ENCODE measurements around the gene CWC22. TPM values are rescaled to one million over a fixed set of nuclear protein-coding genes. Genes with fewer than 3 reads are reported as not detected.

Gene CWC22
- total RNA-seq, 1 experiment from 2014 or later: 28.4 TPM

DNA sequence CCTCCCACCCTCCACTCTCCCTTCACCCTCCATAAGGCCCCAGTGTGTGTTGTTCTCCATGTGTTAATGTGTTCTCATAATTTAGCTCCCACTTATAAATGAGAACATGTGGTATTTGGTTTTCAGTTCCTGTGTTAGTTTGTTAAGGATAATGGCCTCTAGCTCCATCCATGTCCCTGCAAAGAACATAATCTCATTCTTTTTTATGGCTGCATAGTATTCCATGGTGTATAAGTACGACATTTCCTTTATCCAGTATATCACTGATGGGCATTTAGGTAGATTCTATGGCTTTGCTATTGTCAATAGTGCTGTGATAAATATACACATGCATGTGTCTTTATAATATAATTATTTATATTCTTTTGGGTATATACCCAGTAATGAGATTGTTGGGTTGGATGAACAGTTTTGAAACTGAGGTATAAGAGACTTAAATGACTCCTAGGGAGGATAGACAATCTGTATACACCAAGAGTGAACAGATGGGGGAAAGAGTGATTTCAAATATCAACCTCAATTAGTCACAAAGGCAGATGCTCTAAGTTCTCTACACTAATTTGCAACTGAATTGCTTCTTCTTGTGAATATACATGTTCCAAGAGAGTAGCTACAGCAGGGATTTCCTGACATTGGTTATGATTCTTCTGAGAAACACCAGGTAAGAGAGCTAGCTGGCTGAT, 23.7 kb downstream of the CWC22 start (continued):
- TF ChIP-seq, protein P1, sequence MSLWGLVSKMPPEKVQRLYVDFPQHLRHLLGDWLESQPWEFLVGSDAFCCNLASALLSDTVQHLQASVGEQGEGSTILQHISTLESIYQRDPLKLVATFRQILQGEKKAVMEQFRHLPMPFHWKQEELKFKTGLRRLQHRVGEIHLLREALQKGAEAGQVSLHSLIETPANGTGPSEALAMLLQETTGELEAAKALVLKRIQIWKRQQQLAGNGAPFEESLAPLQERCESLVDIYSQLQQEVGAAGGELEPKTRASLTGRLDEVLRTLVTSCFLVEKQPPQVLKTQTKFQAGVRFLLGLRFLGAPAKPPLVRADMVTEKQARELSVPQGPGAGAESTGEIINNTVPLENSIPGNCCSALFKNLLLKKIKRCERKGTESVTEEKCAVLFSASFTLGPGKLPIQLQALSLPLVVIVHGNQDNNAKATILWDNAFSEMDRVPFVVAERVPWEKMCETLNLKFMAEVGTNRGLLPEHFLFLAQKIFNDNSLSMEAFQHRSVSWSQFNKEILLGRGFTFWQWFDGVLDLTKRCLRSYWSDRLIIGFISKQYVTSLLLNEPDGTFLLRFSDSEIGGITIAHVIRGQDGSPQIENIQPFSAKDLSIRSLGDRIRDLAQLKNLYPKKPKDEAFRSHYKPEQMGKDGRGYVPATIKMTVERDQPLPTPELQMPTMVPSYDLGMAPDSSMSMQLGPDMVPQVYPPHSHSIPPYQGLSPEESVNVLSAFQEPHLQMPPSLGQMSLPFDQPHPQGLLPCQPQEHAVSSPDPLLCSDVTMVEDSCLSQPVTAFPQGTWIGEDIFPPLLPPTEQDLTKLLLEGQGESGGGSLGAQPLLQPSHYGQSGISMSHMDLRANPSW (CRISPR knock-in tag; conservative IDR thresholded peaks at IDR 0.05; ENCODE audit: low read depth): no peak
- TF ChIP-seq, protein P2, sequence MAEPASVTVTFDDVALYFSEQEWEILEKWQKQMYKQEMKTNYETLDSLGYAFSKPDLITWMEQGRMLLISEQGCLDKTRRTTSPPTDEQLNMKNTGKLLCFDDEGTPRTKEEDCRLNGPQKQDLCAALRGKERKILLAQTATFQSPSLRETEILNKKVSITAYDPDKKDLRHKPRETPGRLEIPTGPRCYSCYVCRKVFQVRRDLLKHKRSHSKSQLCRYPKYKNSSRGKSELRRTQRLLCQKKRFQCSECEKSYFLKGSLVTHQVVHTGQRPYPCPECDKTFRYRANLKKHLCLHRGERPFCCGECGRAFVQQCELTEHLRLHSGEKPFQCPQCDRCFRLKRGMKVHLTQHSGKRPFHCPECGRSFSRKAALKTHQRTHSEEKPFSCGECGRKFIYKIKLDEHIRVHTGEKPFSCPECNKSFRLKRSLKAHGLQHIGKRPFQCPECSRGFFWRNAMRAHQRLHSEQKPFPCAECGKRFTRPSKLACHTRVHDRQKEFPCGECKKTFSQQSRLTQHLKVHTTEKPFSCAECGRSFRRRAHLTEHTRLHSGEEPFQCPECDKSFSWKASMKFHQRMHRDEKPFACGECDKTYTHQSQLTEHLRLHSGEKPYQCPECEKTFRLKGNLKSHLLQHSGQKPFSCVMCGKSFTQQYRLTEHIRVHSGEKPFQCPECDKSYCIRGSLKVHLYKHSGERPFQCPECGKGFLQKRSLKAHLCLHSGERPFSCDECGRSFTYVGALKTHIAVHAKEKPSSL (CRISPR knock-in tag; conservative IDR thresholded peaks at IDR 0.05): no peak
- TF ChIP-seq TEAD4 (CRISPR knock-in tag; IDR thresholded peaks at IDR 0.05): no peak
- no peak for TF ChIP-seq NR3C1 (CRISPR knock-in tag; conservative IDR thresholded peaks at IDR 0.05; ENCODE audit: low read depth)

DNA sequence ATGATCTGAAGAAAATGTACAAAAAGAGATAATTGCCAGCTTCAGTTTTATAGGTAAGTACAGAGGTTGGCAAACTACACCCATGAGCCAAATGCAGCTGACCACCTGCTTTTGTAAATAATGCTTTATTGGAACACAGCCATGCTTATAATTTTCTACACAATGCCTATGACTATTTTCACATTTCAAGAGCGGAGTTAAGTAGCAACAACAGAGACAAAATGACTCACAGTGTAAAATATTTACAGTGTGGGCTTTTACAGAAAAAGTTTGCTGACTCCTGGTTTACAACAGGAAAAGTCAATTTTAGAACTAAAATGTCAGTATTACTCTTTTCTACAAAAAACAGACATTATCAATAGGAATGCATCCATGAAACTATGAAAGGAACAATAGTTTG, 26.0 kb downstream of the CWC22 start:
- H3K27ac Mint-ChIP-seq: no peak overlapping the region
- H3K27me3 Mint-ChIP-seq (ENCODE audit: low read depth): no peaks in the 10 kb centered on the region
- peaks cover 59% of the 10 kb centered on the region for H3K36me3 Mint-ChIP-seq
- TF ChIP-seq ZNF138 (CRISPR knock-in tag; conservative IDR thresholded peaks at IDR 0.05) (no peak), ATF1 (CRISPR knock-in tag; IDR thresholded peaks at IDR 0.05) (no peak), SMAD4 (CRISPR knock-in tag; IDR thresholded peaks at IDR 0.05) (no peak), ZNF121 (CRISPR knock-in tag; IDR thresholded peaks at IDR 0.05) (no peak)
- TF ChIP-seq, protein P3, sequence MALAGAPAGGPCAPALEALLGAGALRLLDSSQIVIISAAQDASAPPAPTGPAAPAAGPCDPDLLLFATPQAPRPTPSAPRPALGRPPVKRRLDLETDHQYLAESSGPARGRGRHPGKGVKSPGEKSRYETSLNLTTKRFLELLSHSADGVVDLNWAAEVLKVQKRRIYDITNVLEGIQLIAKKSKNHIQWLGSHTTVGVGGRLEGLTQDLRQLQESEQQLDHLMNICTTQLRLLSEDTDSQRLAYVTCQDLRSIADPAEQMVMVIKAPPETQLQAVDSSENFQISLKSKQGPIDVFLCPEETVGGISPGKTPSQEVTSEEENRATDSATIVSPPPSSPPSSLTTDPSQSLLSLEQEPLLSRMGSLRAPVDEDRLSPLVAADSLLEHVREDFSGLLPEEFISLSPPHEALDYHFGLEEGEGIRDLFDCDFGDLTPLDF (CRISPR knock-in tag; IDR thresholded peaks at IDR 0.05): no peak
- TF ChIP-seq, protein P4, sequence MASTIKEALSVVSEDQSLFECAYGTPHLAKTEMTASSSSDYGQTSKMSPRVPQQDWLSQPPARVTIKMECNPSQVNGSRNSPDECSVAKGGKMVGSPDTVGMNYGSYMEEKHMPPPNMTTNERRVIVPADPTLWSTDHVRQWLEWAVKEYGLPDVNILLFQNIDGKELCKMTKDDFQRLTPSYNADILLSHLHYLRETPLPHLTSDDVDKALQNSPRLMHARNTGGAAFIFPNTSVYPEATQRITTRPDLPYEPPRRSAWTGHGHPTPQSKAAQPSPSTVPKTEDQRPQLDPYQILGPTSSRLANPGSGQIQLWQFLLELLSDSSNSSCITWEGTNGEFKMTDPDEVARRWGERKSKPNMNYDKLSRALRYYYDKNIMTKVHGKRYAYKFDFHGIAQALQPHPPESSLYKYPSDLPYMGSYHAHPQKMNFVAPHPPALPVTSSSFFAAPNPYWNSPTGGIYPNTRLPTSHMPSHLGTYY (CRISPR knock-in tag; IDR thresholded peaks at IDR 0.05): no peak
- ChIA-PET POLR2A (no interaction called here), CTCF (interaction anchor here (1.1 kb wide), 1 partner anchor 96 kb away, joined by 3 read pairs; no protein-coding TSS in a partner anchor)
- no peak for ATAC-seq
- no peak for DNase-seq (ENCODE audit: low spot score)
- no peaks in the 10 kb centered on the region for H3K4me1 Mint-ChIP-seq
- H3K4me3 Mint-ChIP-seq: no peak overlapping the region
- no peaks in the 10 kb centered on the region for H3K9me3 Mint-ChIP-seq

DNA sequence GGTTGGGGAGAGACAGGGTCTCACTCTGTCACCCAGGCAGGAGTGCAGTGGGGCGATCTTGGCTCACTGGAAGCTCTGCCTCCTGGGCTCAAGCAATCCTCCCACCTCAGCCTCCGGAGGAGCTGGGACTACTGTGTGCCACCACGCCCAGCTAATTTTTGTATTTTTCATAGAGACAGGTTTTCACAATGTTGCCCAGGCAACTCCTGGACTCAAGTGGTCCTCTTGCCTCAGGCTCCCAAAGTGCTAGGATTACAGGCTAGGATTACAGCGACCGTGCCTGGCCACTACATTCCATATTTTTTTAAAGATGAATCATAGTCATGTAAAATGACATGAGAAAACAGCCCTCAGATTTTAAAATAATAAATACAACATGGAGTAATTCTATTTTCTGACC, 32.3 kb downstream of the CWC22 start:
- ChIA-PET POLR2A (no interaction called here), CTCF (no interaction called here)
- ATAC-seq (no peak), DNase-seq (ENCODE audit: low spot score) (no peak)
- Mint-ChIP-seq H3K27ac (no peak overlapping the region), H3K4me3 (no peak overlapping the region), H3K4me1 (no peaks in the 10 kb centered on the region), H3K9me3 (no peaks in the 10 kb centered on the region), H3K36me3 (peaks cover 34% of the 10 kb centered on the region), H3K27me3 (ENCODE audit: low read depth) (no peaks in the 10 kb centered on the region)
- no peak for TF ChIP-seq JUN (CRISPR knock-in tag; IDR thresholded peaks at IDR 0.05)
- TF ChIP-seq, protein P5, sequence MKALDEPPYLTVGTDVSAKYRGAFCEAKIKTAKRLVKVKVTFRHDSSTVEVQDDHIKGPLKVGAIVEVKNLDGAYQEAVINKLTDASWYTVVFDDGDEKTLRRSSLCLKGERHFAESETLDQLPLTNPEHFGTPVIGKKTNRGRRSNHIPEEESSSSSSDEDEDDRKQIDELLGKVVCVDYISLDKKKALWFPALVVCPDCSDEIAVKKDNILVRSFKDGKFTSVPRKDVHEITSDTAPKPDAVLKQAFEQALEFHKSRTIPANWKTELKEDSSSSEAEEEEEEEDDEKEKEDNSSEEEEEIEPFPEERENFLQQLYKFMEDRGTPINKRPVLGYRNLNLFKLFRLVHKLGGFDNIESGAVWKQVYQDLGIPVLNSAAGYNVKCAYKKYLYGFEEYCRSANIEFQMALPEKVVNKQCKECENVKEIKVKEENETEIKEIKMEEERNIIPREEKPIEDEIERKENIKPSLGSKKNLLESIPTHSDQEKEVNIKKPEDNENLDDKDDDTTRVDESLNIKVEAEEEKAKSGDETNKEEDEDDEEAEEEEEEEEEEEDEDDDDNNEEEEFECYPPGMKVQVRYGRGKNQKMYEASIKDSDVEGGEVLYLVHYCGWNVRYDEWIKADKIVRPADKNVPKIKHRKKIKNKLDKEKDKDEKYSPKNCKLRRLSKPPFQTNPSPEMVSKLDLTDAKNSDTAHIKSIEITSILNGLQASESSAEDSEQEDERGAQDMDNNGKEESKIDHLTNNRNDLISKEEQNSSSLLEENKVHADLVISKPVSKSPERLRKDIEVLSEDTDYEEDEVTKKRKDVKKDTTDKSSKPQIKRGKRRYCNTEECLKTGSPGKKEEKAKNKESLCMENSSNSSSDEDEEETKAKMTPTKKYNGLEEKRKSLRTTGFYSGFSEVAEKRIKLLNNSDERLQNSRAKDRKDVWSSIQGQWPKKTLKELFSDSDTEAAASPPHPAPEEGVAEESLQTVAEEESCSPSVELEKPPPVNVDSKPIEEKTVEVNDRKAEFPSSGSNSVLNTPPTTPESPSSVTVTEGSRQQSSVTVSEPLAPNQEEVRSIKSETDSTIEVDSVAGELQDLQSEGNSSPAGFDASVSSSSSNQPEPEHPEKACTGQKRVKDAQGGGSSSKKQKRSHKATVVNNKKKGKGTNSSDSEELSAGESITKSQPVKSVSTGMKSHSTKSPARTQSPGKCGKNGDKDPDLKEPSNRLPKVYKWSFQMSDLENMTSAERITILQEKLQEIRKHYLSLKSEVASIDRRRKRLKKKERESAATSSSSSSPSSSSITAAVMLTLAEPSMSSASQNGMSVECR (CRISPR knock-in tag; IDR thresholded peaks at IDR 0.05; ENCODE audit: borderline replicate concordance): no peak
- TF ChIP-seq TEAD1 (CRISPR knock-in tag; IDR thresholded peaks at IDR 0.05): no peak
- TF ChIP-seq, protein P6, sequence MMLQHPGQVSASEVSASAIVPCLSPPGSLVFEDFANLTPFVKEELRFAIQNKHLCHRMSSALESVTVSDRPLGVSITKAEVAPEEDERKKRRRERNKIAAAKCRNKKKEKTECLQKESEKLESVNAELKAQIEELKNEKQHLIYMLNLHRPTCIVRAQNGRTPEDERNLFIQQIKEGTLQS (CRISPR knock-in tag; conservative IDR thresholded peaks at IDR 0.05): no peak
- TF ChIP-seq, protein P7, sequence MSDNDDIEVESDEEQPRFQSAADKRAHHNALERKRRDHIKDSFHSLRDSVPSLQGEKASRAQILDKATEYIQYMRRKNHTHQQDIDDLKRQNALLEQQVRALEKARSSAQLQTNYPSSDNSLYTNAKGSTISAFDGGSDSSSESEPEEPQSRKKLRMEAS (CRISPR knock-in tag; IDR thresholded peaks at IDR 0.05): no peak
- TF ChIP-seq ZNF263 (CRISPR knock-in tag; IDR thresholded peaks at IDR 0.05; ENCODE audit: low read depth): no peak
- TF ChIP-seq, protein P8, sequence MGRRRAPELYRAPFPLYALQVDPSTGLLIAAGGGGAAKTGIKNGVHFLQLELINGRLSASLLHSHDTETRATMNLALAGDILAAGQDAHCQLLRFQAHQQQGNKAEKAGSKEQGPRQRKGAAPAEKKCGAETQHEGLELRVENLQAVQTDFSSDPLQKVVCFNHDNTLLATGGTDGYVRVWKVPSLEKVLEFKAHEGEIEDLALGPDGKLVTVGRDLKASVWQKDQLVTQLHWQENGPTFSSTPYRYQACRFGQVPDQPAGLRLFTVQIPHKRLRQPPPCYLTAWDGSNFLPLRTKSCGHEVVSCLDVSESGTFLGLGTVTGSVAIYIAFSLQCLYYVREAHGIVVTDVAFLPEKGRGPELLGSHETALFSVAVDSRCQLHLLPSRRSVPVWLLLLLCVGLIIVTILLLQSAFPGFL (CRISPR knock-in tag; IDR thresholded peaks at IDR 0.05; ENCODE audit: borderline replicate concordance): no peak

All from WTC11 (cell line).